HL-60 (cell line): ENCODE data around the gene GLCE.

Experiments
- DNase-seq, 2 experiments: peaks; one replicate each; pipeline ENCODE4 v3.0.0-alpha.2; 2010 to 2020; ENCODE audit warnings: low read depth in 1 of 2, low spot score in 1 of 2
- H3K27ac ChIP-seq: fragments of 250-450 bp; sonication (Bioruptor Pico); replicated peaks from 2 replicates; pipeline ENCODE4 v1.5.1; 2020; ENCODE audit warnings: mild to moderate bottlenecking, moderate library complexity
- H3K27me3 ChIP-seq: fragments of 250-450 bp; sonication (Bioruptor Pico); 2 replicates; pipeline ENCODE4 v1.5.1; 2021; ENCODE audit warnings: mild to moderate bottlenecking, moderate library complexity; ENCODE audit not compliant: insufficient read depth, poor library complexity, severe bottlenecking
- H3K4me3 ChIP-seq: replicated peaks from 2 replicates; pipeline ENCODE4 v1.5.1; 2011; ENCODE audit warnings: mild to moderate bottlenecking, control low read depth, low read length; ENCODE audit not compliant: insufficient read depth
- CTCF ChIP-seq: IDR thresholded peaks from one replicate; pipeline ENCODE4 v1.5.1; 2011; ENCODE audit warnings: low read length, control low read depth, inconsistent platforms; ENCODE audit not compliant: insufficient read depth
- GABPA ChIP-seq: IDR thresholded peaks from 2 replicates; pipeline ENCODE4 v1.6.1; 2012; ENCODE audit warnings: low read depth
- POLR2AphosphoS5 ChIP-seq: IDR thresholded peaks from 2 replicates; pipeline ENCODE4 v1.6.1; 2012; ENCODE audit warnings: low read depth
- REST ChIP-seq: IDR thresholded peaks from 2 replicates; pipeline ENCODE4 v1.6.1; 2012; ENCODE audit warnings: low read depth; ENCODE audit not compliant: insufficient replicate concordance
- SPI1 ChIP-seq: IDR thresholded peaks from 2 replicates; pipeline ENCODE4 v1.6.1; 2012; ENCODE audit warnings: low read depth, mild to moderate bottlenecking, borderline replicate concordance
- long read RNA-seq: library from polyadenylated mRNA; unstranded; transcript quantifications from one replicate; pipeline ENCODE4 v2.0.0, GENCODE V29; 2020

Gene GLCE
- long read RNA-seq, full-length matches to known transcripts: 11 of 20 reads
- long read RNA-seq, partial matches to known transcripts: 2 of 20 reads
- long read RNA-seq, other reads (novel, unspliced or antisense): 7 of 20 reads

- DNase-seq: peak; percentile 91 to 94
- Histone ChIP-seq H3K4me3 (peak within 1 kb of the TSS; percentile 82), H3K27ac (peak within 1 kb of the TSS; percentile 69), H3K27me3 (no peaks in the 10 kb centered on the region)
- TF ChIP-seq POLR2AphosphoS5 (peak; percentile 86), SPI1 (no peak; the same call in 1 of the 2 replicates), REST (peak; percentile 37)
Measured at GRCh38 chr15:69160141-69160993, at the start of gene GLCE. TSS of gene GLCE (plus strand) at chr15:69160635. CDS start at chr15:69255807, 95,172 bp downstream.

DNA sequence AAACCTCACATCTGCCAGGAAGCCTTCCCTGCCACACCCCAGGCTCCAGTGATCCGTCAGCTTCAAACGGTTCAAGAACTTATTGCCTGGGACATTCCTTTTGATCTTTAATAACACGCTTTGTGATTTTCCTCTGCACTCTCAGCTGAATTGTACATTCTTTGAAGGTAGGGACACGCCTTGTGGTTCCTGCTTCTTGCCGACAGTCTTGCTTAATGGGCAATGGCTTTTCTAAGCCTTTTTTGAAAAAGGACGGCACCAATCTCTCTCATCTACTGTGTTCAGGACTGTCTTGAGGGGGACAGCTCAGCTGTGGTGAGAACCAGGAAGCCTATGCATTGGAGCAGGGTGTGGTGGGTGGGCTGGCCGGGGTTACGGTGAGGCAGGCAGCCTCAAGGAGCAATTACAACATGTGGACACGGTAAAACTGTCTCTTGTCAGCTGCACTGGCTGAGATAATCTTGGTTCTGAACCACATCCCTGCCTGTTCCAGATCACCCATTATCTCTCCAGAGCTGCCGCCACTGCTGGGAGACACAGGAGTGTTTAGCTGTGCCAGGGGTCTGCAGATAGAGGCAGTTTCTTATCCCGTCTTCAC lies 46.0 kb upstream of the GLCE start:
- Histone ChIP-seq H3K27me3 (peaks cover 2% of the 10 kb centered on the region), H3K4me3 (no peak overlapping the region), H3K27ac (no peak overlapping the region)
- TF ChIP-seq REST: no peak
- TF ChIP-seq CTCF: no peak
- no peak for TF ChIP-seq SPI1
- no peak for TF ChIP-seq POLR2AphosphoS5
- TF ChIP-seq GABPA: no peak
- no peak for DNase-seq

DNA sequence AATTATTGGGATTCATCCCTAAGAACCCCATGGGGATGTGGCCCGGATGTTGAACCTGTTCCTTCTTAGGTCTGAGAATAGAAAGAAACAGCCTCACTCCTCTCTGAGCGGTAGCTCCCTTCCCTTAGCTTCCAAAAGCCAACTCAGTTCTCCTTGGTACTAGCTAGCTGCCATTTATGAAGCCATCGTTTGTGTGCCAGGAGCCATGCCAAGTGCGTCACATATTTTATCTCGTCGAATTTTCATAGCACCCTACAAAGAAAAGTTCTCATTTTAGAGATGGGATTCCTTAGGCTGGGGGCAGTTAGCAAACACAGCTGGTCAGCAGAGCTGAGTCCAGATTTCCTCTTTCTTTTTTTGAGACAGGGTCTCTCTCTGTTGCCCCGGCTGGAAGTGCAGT lies 45.4 kb upstream of the GLCE start:
- H3K27me3 ChIP-seq: peaks cover 2% of the 10 kb centered on the region
- TF ChIP-seq POLR2AphosphoS5 (no peak), SPI1 (no peak), GABPA (no peak), REST (no peak), CTCF (no peak)
- H3K4me3 ChIP-seq: no peak overlapping the region
- no peak overlapping the region for H3K27ac ChIP-seq
- DNase-seq: no peak
